Coronary artery (tissue), 2 donors: Measurements from ENCODE around the gene VGLL4.

ENCODE experiments used
- DNase-seq: peaks from one replicate; pipeline ENCODE4 v3.0.0-alpha.2; 2017; ENCODE audit warnings: low spot score
- H3K27ac ChIP-seq, 2 donors: fragments of 200-600 bp; sonication (generic); one replicate each; pipeline ENCODE4 v1.5.1; 2016 to 2019
- H3K4me3 ChIP-seq: fragments of 200-600 bp; sonication (generic); 2 replicates; pipeline ENCODE4 v1.5.1; 2016; ENCODE audit warnings: mild to moderate bottlenecking, moderate library complexity
- TF ChIP-seq, protein P1 (sequence below): fragments of 200-600 bp; sonication (generic); IDR thresholded peaks from one replicate; pipeline ENCODE4 v1.5.1; 2019; ENCODE audit warnings: antibody characterized with exemption

Gene VGLL4

GRCh38 chr3:11588338-11588737 is 55.4 kb downstream of the VGLL4 start:
- no peak for DNase-seq
- Histone ChIP-seq H3K27ac (peak overlapping the region; percentile 81 to 90), H3K4me3 (no peak overlapping the region)
- TF ChIP-seq, protein P1, sequence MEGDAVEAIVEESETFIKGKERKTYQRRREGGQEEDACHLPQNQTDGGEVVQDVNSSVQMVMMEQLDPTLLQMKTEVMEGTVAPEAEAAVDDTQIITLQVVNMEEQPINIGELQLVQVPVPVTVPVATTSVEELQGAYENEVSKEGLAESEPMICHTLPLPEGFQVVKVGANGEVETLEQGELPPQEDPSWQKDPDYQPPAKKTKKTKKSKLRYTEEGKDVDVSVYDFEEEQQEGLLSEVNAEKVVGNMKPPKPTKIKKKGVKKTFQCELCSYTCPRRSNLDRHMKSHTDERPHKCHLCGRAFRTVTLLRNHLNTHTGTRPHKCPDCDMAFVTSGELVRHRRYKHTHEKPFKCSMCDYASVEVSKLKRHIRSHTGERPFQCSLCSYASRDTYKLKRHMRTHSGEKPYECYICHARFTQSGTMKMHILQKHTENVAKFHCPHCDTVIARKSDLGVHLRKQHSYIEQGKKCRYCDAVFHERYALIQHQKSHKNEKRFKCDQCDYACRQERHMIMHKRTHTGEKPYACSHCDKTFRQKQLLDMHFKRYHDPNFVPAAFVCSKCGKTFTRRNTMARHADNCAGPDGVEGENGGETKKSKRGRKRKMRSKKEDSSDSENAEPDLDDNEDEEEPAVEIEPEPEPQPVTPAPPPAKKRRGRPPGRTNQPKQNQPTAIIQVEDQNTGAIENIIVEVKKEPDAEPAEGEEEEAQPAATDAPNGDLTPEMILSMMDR = no peak

DNA sequence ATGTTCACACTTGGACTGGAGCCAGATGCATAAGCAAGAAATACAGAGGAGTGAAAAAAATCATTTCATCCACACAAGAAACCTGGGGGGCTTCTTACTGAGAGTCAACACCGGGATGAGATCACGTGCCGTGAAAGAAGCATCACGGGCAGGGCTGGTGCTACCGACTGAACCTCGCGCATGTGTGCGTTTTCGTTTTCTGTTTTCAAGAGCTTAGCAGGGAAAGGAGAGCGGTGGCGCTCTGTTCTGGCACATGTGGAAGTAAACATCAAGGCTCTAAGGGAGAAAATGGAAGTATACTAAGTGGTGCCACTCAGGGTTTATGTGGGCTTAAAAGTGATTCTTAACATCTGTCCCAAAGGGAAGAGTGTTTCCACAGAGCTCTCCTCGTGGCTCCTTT is 55.9 kb downstream of the VGLL4 start:
- TF ChIP-seq, protein P1 = no peak
- Histone ChIP-seq H3K27ac (peak overlapping the region; percentile 81 to 90), H3K4me3 (no peak overlapping the region)
- DNase-seq = no peak

DNA sequence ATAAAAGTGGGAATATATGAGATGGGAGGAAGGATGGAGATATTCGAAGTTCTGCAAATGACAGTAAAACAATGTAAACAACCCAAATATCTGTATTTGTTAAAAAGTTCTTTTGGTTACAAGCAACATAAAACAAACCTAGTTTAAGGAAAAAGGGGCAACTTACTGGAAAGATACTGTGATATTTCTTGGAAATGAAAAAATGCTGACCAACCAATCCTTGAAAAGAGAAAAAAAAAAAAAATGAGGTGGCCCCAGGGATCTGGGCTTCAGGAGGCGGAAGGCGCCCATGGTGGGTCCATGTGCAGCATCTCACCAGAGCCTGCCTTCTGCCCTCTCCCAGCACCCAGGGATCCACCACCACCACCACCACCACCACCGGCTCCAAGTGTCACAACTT is 59.1 kb downstream of the VGLL4 start:
- no peak for DNase-seq
- no peak overlapping the region for H3K4me3 ChIP-seq

GRCh38 chr3:11583638-11584046 is 60.1 kb downstream of the VGLL4 start:
- TF ChIP-seq, protein P1 = no peak
- DNase-seq = peak; percentile 72
- peak overlapping the region in 1 of 2 donors; percentile 48 for H3K27ac ChIP-seq
- no peak overlapping the region for H3K4me3 ChIP-seq

More for the DNA sequence above, 59.1 kb downstream of the VGLL4 start:
- peak overlapping the region in 1 of 2 donors; percentile 24 for H3K27ac ChIP-seq
- TF ChIP-seq, protein P1 = no peak

DNA sequence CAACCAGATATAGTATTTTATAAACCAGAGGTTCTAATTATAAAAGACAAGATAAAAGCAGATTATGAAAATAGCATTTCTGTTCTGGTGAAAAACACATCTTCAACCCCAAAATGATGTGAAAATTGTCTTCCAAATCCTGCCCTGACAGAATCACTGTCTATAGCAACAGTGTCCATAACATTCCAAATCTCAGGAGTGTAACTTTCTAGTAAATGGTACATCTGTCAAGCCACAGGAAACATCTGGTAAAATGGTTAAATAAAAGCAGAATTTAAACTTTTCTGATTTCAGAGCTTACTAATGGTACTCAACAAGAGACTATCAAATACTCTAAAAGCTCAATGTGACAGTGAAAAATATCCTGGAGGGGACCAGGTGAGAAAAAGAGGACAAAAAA is 60.5 kb downstream of the VGLL4 start:
- Histone ChIP-seq H3K4me3 (peak overlapping the region; percentile 63), H3K27ac (peak overlapping the region in 1 of 2 donors; percentile 77)
- TF ChIP-seq, protein P1 = no peak
- DNase-seq = no peak

DNA sequence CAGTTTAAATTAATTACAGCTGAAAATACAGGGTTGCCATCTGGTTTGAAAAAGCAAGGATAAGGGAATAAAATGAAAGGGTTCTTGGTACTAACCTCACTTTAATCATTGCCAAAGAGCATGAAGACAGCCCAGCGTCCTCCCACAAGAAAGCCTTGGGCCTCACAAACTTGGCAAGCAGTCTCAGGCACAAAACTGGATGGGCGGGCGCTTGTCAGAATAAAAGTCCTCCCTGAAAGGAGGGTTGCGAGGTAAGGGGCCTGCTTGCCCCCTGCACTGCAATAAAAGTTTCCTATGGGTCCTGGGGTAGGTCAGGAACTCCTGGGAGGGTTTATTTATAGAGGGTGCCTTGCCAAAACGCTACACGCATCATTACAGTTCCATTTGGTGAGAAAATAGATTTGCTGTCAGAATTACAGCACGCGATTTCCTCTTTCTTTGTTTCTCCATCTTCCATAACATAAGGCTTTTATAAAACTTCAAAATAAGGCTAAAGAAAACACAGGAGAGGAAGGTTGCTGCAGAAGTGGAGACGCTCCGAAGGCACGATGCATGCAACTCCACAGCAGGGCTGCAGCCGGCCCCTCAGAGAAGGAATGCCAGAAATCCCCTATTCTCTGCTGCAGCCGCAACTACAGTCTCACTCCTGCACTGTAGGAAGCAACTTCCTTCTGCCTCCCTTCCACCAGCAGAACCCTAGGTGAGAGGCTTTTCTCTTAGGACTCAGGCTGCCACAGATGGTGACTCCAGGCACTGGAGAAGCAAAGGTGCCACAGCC is 61.3 kb downstream of the VGLL4 start:
- TF ChIP-seq, protein P1 = no peak
- H3K27ac ChIP-seq = peak overlapping the region; percentile 67 to 77
- peak; percentile 85 for DNase-seq
- peak overlapping the region; percentile 63 for H3K4me3 ChIP-seq
